KMS-11 (cell line): ENCODE measurements around the gene ARID4A.

Source experiments
- H2AFZ ChIP-seq: fragments of 200-600 bp; sonication (generic); 2 replicates; pipeline ENCODE4 v1.6.1; 2016; ENCODE audit warnings: antibody characterized with exemption, mixed run types, low read depth
- H3K27ac ChIP-seq: fragments of 200-600 bp; sonication (generic); 2 replicates; pipeline ENCODE4 v1.6.1; 2016; ENCODE audit warnings: mild to moderate bottlenecking, mixed run types
- H3K27me3 ChIP-seq: fragments of 200-600 bp; sonication (generic); 2 replicates; pipeline ENCODE4 v1.6.1; 2017; ENCODE audit warnings: mild to moderate bottlenecking, low read depth, mixed run types, moderate library complexity; ENCODE audit not compliant: insufficient read depth
- H3K36me3 ChIP-seq: fragments of 200-600 bp; sonication (generic); 2 replicates; pipeline ENCODE4 v1.6.1; 2017; ENCODE audit warnings: mild to moderate bottlenecking, mixed run types; ENCODE audit not compliant: insufficient read depth
- H3K4me1 ChIP-seq: fragments of 200-600 bp; sonication (generic); 2 replicates; pipeline ENCODE4 v1.6.1; 2016; ENCODE audit warnings: mild to moderate bottlenecking, low read depth, mixed run types; ENCODE audit not compliant: poor library complexity, severe bottlenecking
- H3K4me2 ChIP-seq: fragments of 200-600 bp; sonication (generic); 2 replicates; pipeline ENCODE4 v1.7.0; 2016; ENCODE audit warnings: mild to moderate bottlenecking, mixed run types
- H3K4me3 ChIP-seq: fragments of 200-600 bp; sonication (generic); IDR thresholded peaks from 2 replicates; pipeline ENCODE4 v1.6.1; 2017; ENCODE audit warnings: low read depth, low read length, mixed read lengths; ENCODE audit not compliant: insufficient read depth
- H3K79me2 ChIP-seq: fragments of 200-600 bp; sonication (generic); 2 replicates; pipeline ENCODE4 v1.6.1; 2016; ENCODE audit warnings: low read depth, mixed run types; ENCODE audit not compliant: insufficient read depth
- H3K9ac ChIP-seq: fragments of 200-600 bp; sonication (generic); 2 replicates; pipeline ENCODE4 v1.6.1; 2016; ENCODE audit warnings: mild to moderate bottlenecking, mixed run types
- H4K20me1 ChIP-seq: fragments of 200-600 bp; sonication (generic); 2 replicates; pipeline ENCODE4 v1.6.1; 2016; ENCODE audit warnings: mild to moderate bottlenecking, mixed run types; ENCODE audit not compliant: insufficient read depth
- CTCF ChIP-seq: fragments of 200-600 bp; sonication (generic); conservative IDR thresholded peaks from 2 replicates; pipeline ENCODE4 v1.6.1; 2017; ENCODE audit warnings: low read depth, mild to moderate bottlenecking, antibody characterized with exemption, low read length, moderate library complexity, mixed read lengths

Gene ARID4A

GRCh38 chr14:58299401-58300330 is 1.3 kb downstream of the ARID4A start:
- Histone ChIP-seq H3K27ac (peak overlapping the region; percentile 48), H3K4me2 (peak overlapping the region; percentile 66), H4K20me1 (no peaks in the 10 kb centered on the region), H2AFZ (peak overlapping the region; percentile 54; the same call in 1 of the 2 replicates), H3K4me1 (peaks cover 19% of the 10 kb centered on the region), H3K79me2 (peaks cover 51% of the 10 kb centered on the region), H3K9ac (peak overlapping the region; percentile 37; the same call in 1 of the 2 replicates), H3K4me3 (no peak overlapping the region), H3K36me3 (no peaks in the 10 kb centered on the region), H3K27me3 (no peaks in the 10 kb centered on the region)
- TF ChIP-seq CTCF, result no peak

- Histone ChIP-seq H3K36me3 (no peaks in the 10 kb centered on the region), H3K27me3 (no peaks in the 10 kb centered on the region), H3K4me1 (peaks cover 12% of the 10 kb centered on the region), H3K9ac (no peak overlapping the region), H2AFZ (no peak overlapping the region), H3K27ac (no peak overlapping the region), H3K4me2 (no peak overlapping the region), H3K79me2 (peaks cover 33% of the 10 kb centered on the region), H4K20me1 (no peaks in the 10 kb centered on the region), H3K4me3 (no peak overlapping the region)
- no peak for TF ChIP-seq CTCF
Observed at GRCh38 chr14:58301416-58301815, 3.1 kb downstream of the ARID4A start.

GRCh38 chr14:58305730-58306129 is 7.4 kb downstream of the ARID4A start:
- Histone ChIP-seq H3K9ac (no peak overlapping the region), H3K4me2 (no peak overlapping the region), H3K36me3 (no peaks in the 10 kb centered on the region), H3K4me3 (no peak overlapping the region), H3K27me3 (no peaks in the 10 kb centered on the region), H3K79me2 (peaks cover 13% of the 10 kb centered on the region; the same call in 1 of the 2 replicates), H2AFZ (no peak overlapping the region), H3K4me1 (peaks cover 5% of the 10 kb centered on the region), H4K20me1 (no peaks in the 10 kb centered on the region), H3K27ac (no peak overlapping the region)
- TF ChIP-seq CTCF, result no peak

GRCh38 chr14:58307597-58308316 is 9.4 kb downstream of the ARID4A start:
- no peaks in the 10 kb centered on the region for H3K27me3 ChIP-seq
- H3K4me2 ChIP-seq, result no peak overlapping the region
- H4K20me1 ChIP-seq, result no peaks in the 10 kb centered on the region
- no peak overlapping the region for H3K9ac ChIP-seq
- H2AFZ ChIP-seq, result no peak overlapping the region
- H3K4me1 ChIP-seq, result no peaks in the 10 kb centered on the region
- no peaks in the 10 kb centered on the region for H3K79me2 ChIP-seq
- H3K4me3 ChIP-seq, result no peak overlapping the region
- no peak for TF ChIP-seq CTCF
- no peaks in the 10 kb centered on the region for H3K36me3 ChIP-seq
- no peak overlapping the region for H3K27ac ChIP-seq
